ENCODE measurements around the gene ALS2. TPM values are rescaled to one million over a fixed set of nuclear protein-coding genes. Genes with fewer than 3 reads are reported as not detected.

ALS2 gene
- total RNA-seq, 1 experiment from 2014 or later, result 28.4 TPM

DNA sequence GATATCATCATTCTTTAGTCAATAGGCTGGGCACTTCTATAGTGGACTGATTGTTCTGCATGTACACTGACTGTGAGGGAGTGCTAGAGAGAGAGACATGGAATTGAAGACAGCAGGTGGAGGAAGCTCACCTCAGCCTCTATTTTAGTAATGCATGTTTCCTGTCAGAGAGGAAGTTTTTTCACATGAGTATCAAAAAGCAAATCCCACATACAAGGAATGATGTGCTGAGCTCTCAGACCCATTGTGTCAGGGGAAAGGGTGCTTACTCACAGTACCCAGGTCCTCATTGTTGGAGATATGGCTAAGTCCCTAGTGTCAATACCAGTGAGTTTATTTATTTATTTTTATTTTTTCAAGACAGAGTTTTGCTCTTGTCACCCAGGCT lies 15.7 kb upstream of the ALS2 start:
- Mint-ChIP-seq H3K9me3 (no peaks in the 10 kb centered on the region), H3K27ac (no peak overlapping the region), H3K27me3 (ENCODE audit: low read depth) (no peaks in the 10 kb centered on the region), H3K4me1 (no peaks in the 10 kb centered on the region; a peak in 1 of 4 replicates), H3K36me3 (ENCODE audit: insufficient read depth in 1 of 3, low read depth in 3 of 3) (no peaks in the 10 kb centered on the region), H3K4me3 (no peak overlapping the region)
- no peak overlapping the region for H3K4me2 ChIP-seq (ENCODE audit: insufficient read depth, insufficient read length, low read length)
- H3K79me2 ChIP-seq (ENCODE audit: insufficient read depth, low read length), result no peaks in the 10 kb centered on the region
- DNase-seq, result no peak
- no peak overlapping the region for H3K56ac ChIP-seq (ENCODE audit: insufficient read length, low read depth, low read length)
- H2AFZ ChIP-seq (ENCODE audit: low read length), result no peak overlapping the region
- H3K4me1 ChIP-seq (ENCODE audit: insufficient read depth, low read length), result no peaks in the 10 kb centered on the region
- H4K20me1 ChIP-seq (ENCODE audit: control insufficient read depth, insufficient read depth, insufficient read length), result no peaks in the 10 kb centered on the region
- no peak overlapping the region for H4K91ac ChIP-seq (ENCODE audit: insufficient read length, low read depth, low read length)
- no peak overlapping the region for H4K8ac ChIP-seq (replicated peaks; ENCODE audit: insufficient read length, low read depth, low read length)
- no peak overlapping the region for H2AK5ac ChIP-seq (ENCODE audit: insufficient read length, low read length)
- H3K23me2 ChIP-seq (ENCODE audit: insufficient read length, low read depth, low read length, poor library complexity, severe bottlenecking), result no peaks in the 10 kb centered on the region
- no peak overlapping the region for H2BK15ac ChIP-seq (ENCODE audit: low read depth, low read length)
- no peak overlapping the region for H2BK5ac ChIP-seq (ENCODE audit: insufficient read length, low read length)
- no peak overlapping the region for H3K14ac ChIP-seq (ENCODE audit: insufficient read depth, low read length)
- H3K79me1 ChIP-seq (ENCODE audit: insufficient read depth, low read depth, low read length, poor library complexity, severe bottlenecking), result no peaks in the 10 kb centered on the region
- H3K4ac ChIP-seq (ENCODE audit: low read depth, low read length), result no peak overlapping the region
- no peak overlapping the region for H3K23ac ChIP-seq (ENCODE audit: insufficient read length, low read depth, low read length)
- H3K9me3 ChIP-seq (ENCODE audit: control insufficient read depth, low read depth, low read length), result no peaks in the 10 kb centered on the region
- no peak overlapping the region for H3T11ph ChIP-seq (ENCODE audit: low read length)
- H4K5ac ChIP-seq (ENCODE audit: insufficient read length, low read depth, low read length), result no peak overlapping the region
- no peak overlapping the region for H2BK120ac ChIP-seq (ENCODE audit: low read depth, low read length, poor library complexity, severe bottlenecking)
- H3K9ac ChIP-seq (ENCODE audit: extremely low read depth, insufficient read length, low read length), result no peak overlapping the region
- no peak overlapping the region for H3K18ac ChIP-seq (ENCODE audit: insufficient read length, low read depth, low read length)
- H2BK12ac ChIP-seq (ENCODE audit: insufficient read length, low read depth, low read length), result no peak overlapping the region
- no peaks in the 10 kb centered on the region for H3K27me3 ChIP-seq (ENCODE audit: insufficient read depth, low read length)
- TF ChIP-seq, protein P1, sequence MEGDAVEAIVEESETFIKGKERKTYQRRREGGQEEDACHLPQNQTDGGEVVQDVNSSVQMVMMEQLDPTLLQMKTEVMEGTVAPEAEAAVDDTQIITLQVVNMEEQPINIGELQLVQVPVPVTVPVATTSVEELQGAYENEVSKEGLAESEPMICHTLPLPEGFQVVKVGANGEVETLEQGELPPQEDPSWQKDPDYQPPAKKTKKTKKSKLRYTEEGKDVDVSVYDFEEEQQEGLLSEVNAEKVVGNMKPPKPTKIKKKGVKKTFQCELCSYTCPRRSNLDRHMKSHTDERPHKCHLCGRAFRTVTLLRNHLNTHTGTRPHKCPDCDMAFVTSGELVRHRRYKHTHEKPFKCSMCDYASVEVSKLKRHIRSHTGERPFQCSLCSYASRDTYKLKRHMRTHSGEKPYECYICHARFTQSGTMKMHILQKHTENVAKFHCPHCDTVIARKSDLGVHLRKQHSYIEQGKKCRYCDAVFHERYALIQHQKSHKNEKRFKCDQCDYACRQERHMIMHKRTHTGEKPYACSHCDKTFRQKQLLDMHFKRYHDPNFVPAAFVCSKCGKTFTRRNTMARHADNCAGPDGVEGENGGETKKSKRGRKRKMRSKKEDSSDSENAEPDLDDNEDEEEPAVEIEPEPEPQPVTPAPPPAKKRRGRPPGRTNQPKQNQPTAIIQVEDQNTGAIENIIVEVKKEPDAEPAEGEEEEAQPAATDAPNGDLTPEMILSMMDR (conservative IDR thresholded peaks at IDR 0.05), result no peak
- H3K27ac ChIP-seq (ENCODE audit: insufficient read length, low read depth, low read length), result no peak overlapping the region
- no peak overlapping the region for H2BK20ac ChIP-seq (ENCODE audit: low read depth, low read length, poor library complexity, severe bottlenecking)
